M059J (cell line): ENCODE results near the gene SLC35E3. TPM values are rescaled to one million over a fixed set of nuclear protein-coding genes. Genes with fewer than 3 reads are reported as not detected.
"Not testable (repeated sequence)": the region's sequence is repeated elsewhere in the genome, so short reads cannot be mapped to it uniquely, and the experiment has no call there.

Experiments used
- DNase-seq: peaks from one replicate; pipeline ENCODE4 v3.0.0-alpha.2; 2012; ENCODE audit warnings: low read depth
- total RNA-seq: library from RNA; depleted of rRNA; stranded (reverse); fragments of >200 nt; shearing (Covaris generic); gene quantifications from 2 replicates; pipeline ENCODE4 v1.2.3, GENCODE V29; 2014

The SLC35E3 gene
- total RNA-seq, 1 experiment from 2014 or later: 9.1 TPM

DNA sequence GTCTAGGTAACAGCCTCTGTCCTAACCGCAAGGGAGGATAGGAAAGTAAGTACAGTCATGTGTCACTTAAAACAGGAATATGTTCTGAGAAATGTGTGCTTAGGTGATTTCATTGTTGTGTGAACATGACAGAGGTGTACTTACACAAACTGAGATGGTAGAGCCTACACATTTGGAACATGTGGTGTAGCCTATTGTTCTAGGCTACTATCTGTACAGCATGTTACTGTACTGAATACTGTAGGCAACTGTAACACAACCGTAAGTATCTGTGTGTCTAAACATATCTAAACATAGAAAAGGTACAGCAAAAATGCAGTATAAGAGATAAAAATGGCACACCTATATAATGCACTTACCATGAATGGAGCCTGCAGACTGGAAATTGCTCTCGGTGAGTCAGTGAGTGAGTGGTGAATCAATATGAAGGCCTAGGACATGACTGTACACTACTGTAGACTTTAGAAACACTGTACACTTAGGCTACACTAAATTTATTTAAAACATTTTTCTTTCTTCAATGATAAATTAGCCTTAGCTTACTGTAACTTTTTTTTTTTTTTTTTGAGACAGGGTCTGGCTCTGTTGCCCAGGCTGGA is 48.8 kb downstream of the SLC35E3 start:
- peak; percentile 68 for DNase-seq

GRCh38 chr12:68796399-68796798 is 50.4 kb downstream of the SLC35E3 start:
- DNase-seq: no peak

DNA sequence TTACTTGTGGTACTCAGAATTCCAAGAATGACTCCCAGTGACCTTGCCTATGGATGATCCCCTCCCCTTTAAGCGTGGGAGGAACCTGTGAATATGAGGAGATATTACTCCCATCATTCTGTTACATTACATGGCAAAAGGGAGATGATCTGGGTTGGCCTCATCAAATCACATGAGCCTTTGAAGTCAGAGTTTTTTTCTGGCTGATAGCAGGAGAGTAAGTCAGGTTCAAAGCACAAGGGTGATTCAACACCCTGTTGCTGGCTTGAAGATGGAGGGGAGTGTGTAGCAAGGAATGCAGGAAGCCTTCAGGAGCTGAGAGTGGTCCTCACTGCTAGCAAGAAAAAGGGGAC is 52.9 kb downstream of the SLC35E3 start:
- no peak for DNase-seq

GRCh38 chr12:68800294-68800693 is 54.3 kb downstream of the SLC35E3 start:
- DNase-seq: no peak

DNA sequence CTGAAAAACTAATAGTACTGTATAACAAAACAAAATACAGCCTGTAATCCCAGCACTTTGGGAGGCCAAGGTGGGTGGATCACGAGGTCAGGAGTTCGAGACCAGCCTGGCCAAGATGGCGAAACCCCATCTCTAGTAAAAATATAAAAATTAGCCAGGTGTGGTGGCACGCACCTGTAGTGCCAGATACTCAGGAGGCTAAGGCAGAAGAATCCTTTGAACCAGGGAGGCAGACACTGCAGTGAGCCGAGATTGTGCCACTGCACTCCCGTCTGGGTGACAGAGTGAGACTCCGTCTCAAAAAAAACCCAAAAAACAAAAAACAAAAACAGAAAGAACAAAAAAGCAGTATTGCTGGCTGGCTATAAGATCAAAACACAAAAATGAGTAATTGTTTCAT is 55.1 kb downstream of the SLC35E3 start:
- not testable (repeated sequence) for DNase-seq

GRCh38 chr12:68802372-68802745 is 56.4 kb downstream of the SLC35E3 start:
- not testable (repeated sequence) for DNase-seq

GRCh38 chr12:68802911-68803651 is 57.1 kb downstream of the SLC35E3 start:
- not testable (repeated sequence) for DNase-seq

- DNase-seq: no peak
These were observed 58.1 kb downstream of the SLC35E3 start for GRCh38 chr12:68803948-68804656.

- no peak for DNase-seq
These were observed 58.9 kb downstream of the SLC35E3 start for GRCh38 chr12:68804657-68805591.

DNA sequence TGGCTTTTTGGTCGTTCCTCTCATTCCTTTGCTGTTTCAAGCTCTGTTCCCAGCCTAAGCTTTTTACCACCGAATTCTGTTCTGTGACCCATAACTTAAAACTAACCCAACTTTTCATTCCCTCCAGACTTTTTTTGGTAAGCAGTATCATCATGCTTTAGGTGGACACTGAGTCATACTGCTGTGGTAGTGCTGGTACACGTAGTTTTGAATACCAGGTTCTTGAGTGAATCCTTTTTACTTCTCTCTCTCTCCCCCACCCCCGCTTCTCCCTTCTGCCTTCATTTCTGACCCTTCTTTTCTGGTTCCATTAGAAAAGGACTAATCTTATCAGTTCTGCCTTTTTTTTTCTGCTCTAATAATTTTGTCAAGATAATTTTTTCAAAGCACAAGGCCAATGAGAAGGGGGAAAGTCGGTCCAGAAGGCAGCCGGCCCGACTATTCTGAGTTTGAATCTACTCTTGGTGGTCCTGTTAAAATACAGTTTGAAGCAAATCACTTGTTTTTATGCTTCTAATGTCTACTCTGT is 59.7 kb downstream of the SLC35E3 start:
- DNase-seq: peak; percentile 45

GRCh38 chr12:68806488-68807237 is 60.7 kb downstream of the SLC35E3 start:
- DNase-seq: no peak

DNA sequence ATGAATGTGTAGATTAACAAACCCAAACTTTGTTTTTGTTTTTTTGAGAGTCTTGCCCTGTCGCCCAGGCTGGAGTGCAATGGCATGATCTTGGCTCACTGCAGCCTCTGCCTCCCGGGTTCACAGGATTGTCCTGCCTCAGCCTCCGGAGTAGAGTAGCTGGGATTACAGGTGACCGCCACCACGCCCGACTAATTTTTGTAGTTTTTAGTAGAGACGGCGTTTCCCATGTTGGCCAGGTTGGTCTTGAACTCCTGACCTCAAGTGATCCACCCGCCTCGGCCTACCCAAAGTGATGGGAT is 61.2 kb downstream of the SLC35E3 start:
- DNase-seq: not testable (repeated sequence)

DNA sequence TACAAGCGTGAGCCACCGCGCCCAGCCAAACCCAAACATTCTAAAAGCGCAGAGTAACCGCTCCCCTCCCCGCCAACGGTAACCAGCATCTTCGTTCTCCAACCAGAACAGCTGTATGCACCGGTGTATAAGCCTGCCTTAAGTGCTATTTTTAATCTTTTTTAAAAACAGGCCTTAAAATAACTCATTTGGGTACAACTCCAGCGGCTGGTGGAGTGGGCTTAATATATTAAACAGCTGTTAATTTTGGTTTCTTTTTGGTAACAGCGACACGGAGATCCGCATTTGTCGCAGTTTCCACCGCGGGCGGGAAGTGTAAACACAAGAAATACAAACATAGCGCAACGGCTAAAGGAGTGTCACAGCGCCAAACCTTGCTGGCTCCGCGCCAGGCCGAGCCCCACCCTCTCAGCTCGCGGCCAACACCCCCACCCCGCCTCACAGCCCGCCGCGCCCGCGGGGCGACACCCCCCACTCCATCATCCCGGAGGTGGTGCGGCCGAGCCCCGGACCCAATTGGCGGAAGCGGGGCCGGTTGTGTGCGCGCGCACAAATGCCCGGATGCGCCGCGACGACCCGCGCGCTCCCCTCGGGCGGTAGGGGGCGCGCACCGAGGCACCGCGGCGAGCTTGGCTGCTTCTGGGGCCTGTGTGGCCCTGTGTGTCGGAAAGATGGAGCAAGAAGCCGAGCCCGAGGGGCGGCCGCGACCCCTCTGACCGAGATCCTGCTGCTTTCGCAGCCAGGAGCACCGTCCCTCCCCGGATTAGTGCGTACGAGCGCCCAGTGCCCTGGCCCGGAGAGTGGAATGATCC is 61.8 kb downstream of the SLC35E3 start, which contains the start of gene MDM2:
Gene MDM2, plus strand, starts transcription at position 602 of the 812 bp plus-strand sequence. CDS start 301 bp downstream, outside the sequence.
- DNase-seq: peak; percentile 86

DNA sequence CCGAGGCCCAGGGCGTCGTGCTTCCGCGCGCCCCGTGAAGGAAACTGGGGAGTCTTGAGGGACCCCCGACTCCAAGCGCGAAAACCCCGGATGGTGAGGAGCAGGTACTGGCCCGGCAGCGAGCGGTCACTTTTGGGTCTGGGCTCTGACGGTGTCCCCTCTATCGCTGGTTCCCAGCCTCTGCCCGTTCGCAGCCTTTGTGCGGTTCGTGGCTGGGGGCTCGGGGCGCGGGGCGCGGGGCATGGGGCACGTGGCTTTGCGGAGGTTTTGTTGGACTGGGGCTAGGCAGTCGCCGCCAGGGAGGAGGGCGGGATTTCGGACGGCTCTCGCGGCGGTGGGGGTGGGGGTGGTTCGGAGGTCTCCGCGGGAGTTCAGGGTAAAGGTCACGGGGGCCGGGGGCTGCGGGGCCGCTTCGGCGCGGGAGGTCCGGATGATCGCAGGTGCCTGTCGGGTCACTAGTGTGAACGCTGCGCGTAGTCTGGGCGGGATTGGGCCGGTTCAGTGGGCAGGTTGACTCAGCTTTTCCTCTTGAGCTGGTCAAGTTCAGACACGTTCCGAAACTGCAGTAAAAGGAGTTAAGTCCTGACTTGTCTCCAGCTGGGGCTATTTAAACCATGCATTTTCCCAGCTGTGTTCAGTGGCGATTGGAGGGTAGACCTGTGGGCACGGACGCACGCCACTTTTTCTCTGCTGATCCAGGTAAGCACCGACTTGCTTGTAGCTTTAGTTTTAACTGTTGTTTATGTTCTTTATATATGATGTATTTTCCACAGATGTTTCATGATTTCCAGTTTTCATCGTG is 62.6 kb downstream of the SLC35E3 start:
- peak; percentile 94 for DNase-seq

GRCh38 chr12:68809190-68810026 is 63.4 kb downstream of the SLC35E3 start:
- DNase-seq: no peak

- not testable (repeated sequence) for DNase-seq
These were observed 64.0 kb downstream of the SLC35E3 start for GRCh38 chr12:68810027-68810389.

- DNase-seq: not testable (repeated sequence)
These were observed 65.6 kb downstream of the SLC35E3 start for GRCh38 chr12:68811573-68811972.

- DNase-seq: no peak
These were observed 66.7 kb downstream of the SLC35E3 start for GRCh38 chr12:68812553-68813241.
